HG02884 (cell line): ENCODE measurements around the gene LRIG3.
"Not testable (repeated sequence)": the region's sequence is repeated elsewhere in the genome, so short reads cannot be mapped to it uniquely, and the experiment has no call there.

ENCODE experiments used
- ATAC-seq: cut with Tn5 transposase; IDR thresholded peaks from one replicate; pipeline ENCODE4 v1.9.1; 2021; ENCODE audit warnings: mild to moderate bottlenecking, moderate library complexity; ENCODE audit not compliant: unreplicated experiment

Gene LRIG3

GRCh38 chr12:58870595-58870994 lies 49.7 kb downstream of the LRIG3 start:
- ATAC-seq: no peak

GRCh38 chr12:58860788-58861240 lies 59.5 kb downstream of the LRIG3 start:
- no peak for ATAC-seq

GRCh38 chr12:58860056-58860787 lies 60.1 kb downstream of the LRIG3 start:
- ATAC-seq: no peak

GRCh38 chr12:58858030-58858429 lies 62.3 kb downstream of the LRIG3 start:
- no peak for ATAC-seq

GRCh38 chr12:58857206-58857605 lies 63.1 kb downstream of the LRIG3 start:
- ATAC-seq: not testable (repeated sequence)

GRCh38 chr12:58855630-58856029 lies 64.7 kb downstream of the LRIG3 start:
- ATAC-seq: not testable (repeated sequence)

- no peak for ATAC-seq
These were observed 69.5 kb downstream of the LRIG3 start for GRCh38 chr12:58850826-58851225.

GRCh38 chr12:58847901-58848600 lies 72.3 kb downstream of the LRIG3 start:
- no peak for ATAC-seq

- no peak for ATAC-seq
These were observed 76.1 kb downstream of the LRIG3 start for GRCh38 chr12:58844161-58844560.

- ATAC-seq: no peak
These were observed 79.1 kb downstream of the LRIG3 start for GRCh38 chr12:58841058-58841798.

- no peak for ATAC-seq
These were observed 86.5 kb downstream of the LRIG3 start for GRCh38 chr12:58833853-58834252.

GRCh38 chr12:58832920-58833319 lies 87.4 kb downstream of the LRIG3 start:
- ATAC-seq: no peak
